Measurements from ENCODE around the gene NKX1-2. TPM values are rescaled to one million over a fixed set of nuclear protein-coding genes. Genes with fewer than 3 reads are reported as not detected.
A peak's percentile ranks its signal among the peaks of the same experiment; 100 is the strongest.

Gene NKX1-2
- total RNA-seq, 1 donor from 2014 or later = 0.59 TPM

DNA sequence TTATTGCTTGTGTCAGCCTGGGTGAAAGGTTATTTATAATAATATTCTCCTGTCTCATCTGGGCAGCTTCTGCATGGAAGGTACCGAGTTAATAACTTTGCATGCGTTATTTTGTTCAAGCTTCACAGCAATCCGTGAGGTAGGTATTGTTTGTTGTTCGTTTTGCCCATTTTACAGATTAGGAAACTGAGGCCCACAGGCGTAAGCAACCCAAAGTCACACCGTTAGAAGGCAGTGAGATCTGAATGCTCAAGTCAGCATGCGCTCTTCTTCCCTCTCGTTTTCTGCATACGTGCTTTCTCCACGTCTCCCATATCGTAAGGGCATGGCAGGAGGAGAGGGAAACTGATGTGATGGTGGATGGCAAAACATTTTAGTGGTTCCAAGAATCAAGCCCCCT lies 45.9 kb upstream of the NKX1-2 start:
- Mint-ChIP-seq H3K4me1 (ENCODE audit: low read depth, unreplicated experiment) (peaks cover 25% of the 10 kb centered on the region), H3K9me3 (ENCODE audit: unreplicated experiment) (peaks cover 6% of the 10 kb centered on the region)
- TF ChIP-seq, protein P1, sequence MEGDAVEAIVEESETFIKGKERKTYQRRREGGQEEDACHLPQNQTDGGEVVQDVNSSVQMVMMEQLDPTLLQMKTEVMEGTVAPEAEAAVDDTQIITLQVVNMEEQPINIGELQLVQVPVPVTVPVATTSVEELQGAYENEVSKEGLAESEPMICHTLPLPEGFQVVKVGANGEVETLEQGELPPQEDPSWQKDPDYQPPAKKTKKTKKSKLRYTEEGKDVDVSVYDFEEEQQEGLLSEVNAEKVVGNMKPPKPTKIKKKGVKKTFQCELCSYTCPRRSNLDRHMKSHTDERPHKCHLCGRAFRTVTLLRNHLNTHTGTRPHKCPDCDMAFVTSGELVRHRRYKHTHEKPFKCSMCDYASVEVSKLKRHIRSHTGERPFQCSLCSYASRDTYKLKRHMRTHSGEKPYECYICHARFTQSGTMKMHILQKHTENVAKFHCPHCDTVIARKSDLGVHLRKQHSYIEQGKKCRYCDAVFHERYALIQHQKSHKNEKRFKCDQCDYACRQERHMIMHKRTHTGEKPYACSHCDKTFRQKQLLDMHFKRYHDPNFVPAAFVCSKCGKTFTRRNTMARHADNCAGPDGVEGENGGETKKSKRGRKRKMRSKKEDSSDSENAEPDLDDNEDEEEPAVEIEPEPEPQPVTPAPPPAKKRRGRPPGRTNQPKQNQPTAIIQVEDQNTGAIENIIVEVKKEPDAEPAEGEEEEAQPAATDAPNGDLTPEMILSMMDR (IDR thresholded peaks at IDR 0.05; ENCODE audit: partially characterized antibody, unreplicated experiment) = no peak

DNA sequence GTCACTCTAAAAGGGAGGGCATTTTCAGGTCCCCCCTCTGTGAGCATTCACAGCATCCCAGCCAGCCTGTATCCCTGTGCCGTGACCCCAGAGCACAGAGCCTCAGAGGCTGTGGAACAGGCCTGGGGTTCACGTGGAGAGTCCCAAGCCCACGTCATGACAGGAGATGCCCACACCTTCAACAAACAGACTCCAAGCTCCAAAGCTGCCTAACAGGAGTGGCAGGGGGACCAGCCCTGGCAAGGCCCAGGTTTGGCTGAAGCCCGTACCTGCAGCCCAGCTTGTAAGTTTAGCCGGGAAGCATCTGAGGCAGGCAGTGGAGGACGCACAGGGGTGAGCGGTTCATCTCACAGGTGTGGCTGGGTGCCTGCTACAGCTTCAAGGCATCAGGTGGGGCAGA lies 45.3 kb upstream of the NKX1-2 start:
- DNase-seq = no peak
- Mint-ChIP-seq H3K36me3 (ENCODE audit: unreplicated experiment) (no peaks in the 10 kb centered on the region), H3K27ac (ENCODE audit: unreplicated experiment) (no peak overlapping the region), H3K9me3 (ENCODE audit: unreplicated experiment) (peaks cover 6% of the 10 kb centered on the region), H3K4me1 (ENCODE audit: low read depth, unreplicated experiment) (peaks cover 25% of the 10 kb centered on the region), H3K4me3 (ENCODE audit: unreplicated experiment) (no peak overlapping the region), H3K27me3 (ENCODE audit: unreplicated experiment) (peaks cover 6% of the 10 kb centered on the region)
- TF ChIP-seq, protein P1 (IDR thresholded peaks at IDR 0.05; ENCODE audit: partially characterized antibody, unreplicated experiment) = no peak

More for the DNA sequence above, 45.9 kb upstream of the NKX1-2 start:
- peak overlapping the region; percentile 66 for H3K27ac Mint-ChIP-seq (ENCODE audit: unreplicated experiment)
- no peak for DNase-seq
- H3K27me3 Mint-ChIP-seq (ENCODE audit: unreplicated experiment) = peaks cover 6% of the 10 kb centered on the region
- H3K4me3 Mint-ChIP-seq (ENCODE audit: unreplicated experiment) = no peak overlapping the region
- H3K36me3 Mint-ChIP-seq (ENCODE audit: unreplicated experiment) = peaks cover 3% of the 10 kb centered on the region

DNA sequence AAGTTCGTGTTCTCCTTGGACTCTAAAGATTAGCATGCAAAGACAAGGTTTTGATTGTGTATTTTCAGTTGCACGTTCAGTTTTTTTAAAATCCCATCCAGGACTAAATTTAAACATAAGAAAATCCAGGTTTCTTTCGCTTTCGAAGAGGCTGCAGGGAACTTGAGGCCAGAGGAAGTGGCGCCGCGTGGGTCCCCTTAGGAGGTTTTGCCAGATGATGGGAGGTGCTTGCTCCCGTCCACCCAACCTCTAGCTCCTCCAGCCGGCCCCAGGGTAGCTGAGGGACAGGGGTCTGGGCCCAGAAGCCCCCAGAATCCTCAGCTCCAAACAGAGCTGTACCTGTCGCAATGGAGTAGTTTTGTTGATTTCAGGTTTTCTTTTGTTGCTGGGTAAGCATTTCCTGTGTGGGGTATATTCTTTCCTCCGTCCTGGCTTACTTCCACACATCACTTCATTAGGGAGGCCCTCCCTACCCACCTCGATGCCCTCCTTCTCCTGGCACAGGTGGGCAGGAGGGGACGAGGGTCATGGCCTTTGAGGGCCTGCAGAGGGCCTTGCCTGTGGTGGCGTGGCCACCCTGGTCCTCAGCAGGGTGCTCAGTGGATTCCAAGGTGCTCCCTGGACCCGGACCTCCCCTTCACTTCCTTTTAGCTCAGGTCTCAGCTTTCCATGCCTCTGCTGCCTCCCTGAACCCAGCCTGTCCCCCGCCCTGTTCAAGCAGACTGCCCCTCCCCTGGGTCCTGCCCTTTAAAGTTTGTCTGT lies 44.4 kb upstream of the NKX1-2 start:
- Mint-ChIP-seq H3K27ac (ENCODE audit: unreplicated experiment) (no peak overlapping the region), H3K4me3 (ENCODE audit: unreplicated experiment) (no peak overlapping the region), H3K36me3 (ENCODE audit: unreplicated experiment) (no peaks in the 10 kb centered on the region), H3K27me3 (ENCODE audit: unreplicated experiment) (peaks cover 6% of the 10 kb centered on the region), H3K9me3 (ENCODE audit: unreplicated experiment) (peaks cover 6% of the 10 kb centered on the region), H3K4me1 (ENCODE audit: low read depth, unreplicated experiment) (peaks cover 25% of the 10 kb centered on the region)
- TF ChIP-seq, protein P1 (IDR thresholded peaks at IDR 0.05; ENCODE audit: partially characterized antibody, unreplicated experiment) = no peak
- DNase-seq = no peak

DNA sequence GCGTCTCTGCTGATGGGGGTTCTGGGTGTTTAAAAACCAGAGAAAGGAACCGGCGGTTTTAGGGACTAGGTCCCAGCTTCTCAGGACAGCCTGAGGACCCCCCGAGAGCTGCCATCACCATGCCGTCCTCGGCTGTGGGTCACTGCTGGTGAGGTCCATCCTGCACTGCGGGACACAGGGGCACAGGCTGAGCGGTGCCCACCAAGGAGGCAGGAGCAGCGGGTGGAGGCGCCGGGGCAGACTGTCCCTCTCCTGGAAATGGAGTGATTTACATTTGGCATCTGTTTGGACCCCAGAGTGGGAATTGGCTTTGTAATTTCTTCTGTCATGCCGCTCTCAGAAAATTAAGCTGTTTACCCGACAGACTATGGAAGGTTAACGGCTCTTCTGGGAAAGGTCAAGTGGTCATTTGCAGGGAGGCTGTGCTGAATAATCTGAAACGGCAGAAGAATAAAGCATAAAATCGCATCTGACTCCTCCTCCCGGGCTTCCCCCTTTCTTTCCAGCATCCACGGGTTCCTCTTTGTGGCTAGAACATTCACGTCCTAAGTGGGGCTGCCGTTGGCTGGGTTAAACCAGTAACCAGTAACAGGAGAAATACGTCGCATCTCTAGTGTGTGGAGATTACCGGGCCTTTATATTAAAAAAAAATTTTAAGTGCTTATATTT lies 43.5 kb upstream of the NKX1-2 start:
- Mint-ChIP-seq H3K27me3 (ENCODE audit: unreplicated experiment) (peaks cover 6% of the 10 kb centered on the region), H3K36me3 (ENCODE audit: unreplicated experiment) (peaks cover 2% of the 10 kb centered on the region), H3K9me3 (ENCODE audit: unreplicated experiment) (peaks cover 6% of the 10 kb centered on the region), H3K4me3 (ENCODE audit: unreplicated experiment) (peak overlapping the region; percentile 49), H3K27ac (ENCODE audit: unreplicated experiment) (peak overlapping the region; percentile 75), H3K4me1 (ENCODE audit: low read depth, unreplicated experiment) (peaks cover 25% of the 10 kb centered on the region)
- no peak for DNase-seq
- TF ChIP-seq, protein P1 (IDR thresholded peaks at IDR 0.05; ENCODE audit: partially characterized antibody, unreplicated experiment) = no peak

DNA sequence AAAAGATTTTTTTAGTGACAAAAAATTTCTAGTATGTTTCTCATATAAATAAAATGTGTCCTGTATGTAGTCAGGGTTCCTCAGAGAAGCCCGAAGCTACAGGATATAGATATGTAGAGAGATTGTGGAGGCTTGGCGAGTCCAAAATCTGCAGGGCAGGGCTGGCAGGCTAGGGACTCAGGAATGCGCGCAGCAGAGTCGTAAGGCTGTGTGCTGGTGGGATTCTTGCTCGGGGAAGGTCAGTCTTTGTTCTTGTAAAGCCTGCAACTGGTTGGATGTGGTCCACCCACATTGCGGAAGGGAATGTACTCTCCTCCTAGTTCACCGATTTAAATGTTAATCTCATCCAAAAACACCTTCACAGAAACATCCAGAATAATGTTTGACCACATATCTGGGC lies 42.4 kb upstream of the NKX1-2 start:
- H3K9me3 Mint-ChIP-seq (ENCODE audit: unreplicated experiment) = peaks cover under 1% of the 10 kb centered on the region
- H3K36me3 Mint-ChIP-seq (ENCODE audit: unreplicated experiment) = peaks cover 5% of the 10 kb centered on the region
- TF ChIP-seq, protein P1 (IDR thresholded peaks at IDR 0.05; ENCODE audit: partially characterized antibody, unreplicated experiment) = no peak
- H3K27ac Mint-ChIP-seq (ENCODE audit: unreplicated experiment) = no peak overlapping the region
- no peak for DNase-seq
- H3K27me3 Mint-ChIP-seq (ENCODE audit: unreplicated experiment) = no peaks in the 10 kb centered on the region
- no peak overlapping the region for H3K4me3 Mint-ChIP-seq (ENCODE audit: unreplicated experiment)
- H3K4me1 Mint-ChIP-seq (ENCODE audit: low read depth, unreplicated experiment) = peaks cover 18% of the 10 kb centered on the region

All from glutamatergic neuron (in vitro differentiated cells).